Natural killer cell (primary cell): ENCODE data around the gene HORMAD1. TPM values are rescaled to one million over a fixed set of nuclear protein-coding genes. Genes with fewer than 3 reads are reported as not detected.

Experiments used
- ATAC-seq, 3 donors: fragments of 150-1000 bp in 2 of 3; fragments of 200-7000 bp in 1 of 3; cut with Tn5 transposase; 1 replicate in 1 of 3; 2 replicates in 2 of 3; pipeline ENCODE4 v1.10.0; 2021; ENCODE audit warnings: mild to moderate bottlenecking in 2 of 3, moderate library complexity in 2 of 3
- DNase-seq, 2 donors: peaks; one replicate each; pipeline versions ENCODE4 v3.0.0 to v3.0.0-alpha.2; 2013 to 2021; ENCODE audit warnings: mixed read lengths in 1 of 2
- H3K27ac ChIP-seq: one replicate; pipeline ENCODE4 v1.5.1; 2013; ENCODE audit warnings: mild to moderate bottlenecking, low read length
- H3K27me3 ChIP-seq: one replicate; pipeline ENCODE4 v1.6.1; 2013; ENCODE audit warnings: low read length; ENCODE audit not compliant: control insufficient read depth, insufficient read depth
- H3K36me3 ChIP-seq: one replicate; pipeline ENCODE4 v1.6.1; 2013; ENCODE audit warnings: low read length; ENCODE audit not compliant: control insufficient read depth, insufficient read depth
- H3K4me1 ChIP-seq: one replicate; pipeline ENCODE4 v1.6.1; 2013; ENCODE audit warnings: low read length; ENCODE audit not compliant: control insufficient read depth, insufficient read depth
- H3K4me3 ChIP-seq: one replicate; pipeline ENCODE4 v1.5.1; 2013; ENCODE audit warnings: low read length
- H3K9me3 ChIP-seq: one replicate; pipeline ENCODE4 v1.6.1; 2013; ENCODE audit warnings: low read length; ENCODE audit not compliant: control insufficient read depth, insufficient read depth
- H3K27ac Mint-ChIP-seq, 2 donors: one replicate each; pipeline ENCODE4 v1.8.0; 2022; ENCODE audit warnings: mild to moderate bottlenecking in 2 of 2, mixed read lengths in 2 of 2, moderate library complexity in 1 of 2
- H3K27me3 Mint-ChIP-seq, 2 donors: one replicate each; pipeline ENCODE4 v1.8.0; 2022; ENCODE audit warnings: low read depth in 2 of 2, mixed read lengths in 2 of 2
- H3K36me3 Mint-ChIP-seq: one replicate; pipeline ENCODE4 v1.8.0; 2022; ENCODE audit warnings: mixed read lengths
- H3K4me1 Mint-ChIP-seq, 2 donors: one replicate each; pipeline ENCODE4 v1.8.0; 2022; ENCODE audit warnings: mixed read lengths in 2 of 2
- H3K4me3 Mint-ChIP-seq: one replicate; pipeline ENCODE4 v1.8.0; 2022; ENCODE audit warnings: mild to moderate bottlenecking, moderate library complexity, mixed read lengths
- H3K9me3 Mint-ChIP-seq, 2 donors: one replicate each; pipeline ENCODE4 v1.8.0; 2022; ENCODE audit warnings: mixed read lengths in 2 of 2
- WGBS: methylation state at CpG from one replicate; pipeline ENCODE4 v1.1.7; 2013; ENCODE audit warnings: missing lambda C conversion rate; ENCODE audit not compliant: insufficient coverage; 5-methylcytosine and 5-hydroxymethylcytosine counted together
- intact Hi-C: fragments of 100-400 bp; cut with micrococcal nuclease; formaldehyde crosslinking; loops from one replicate; pipeline ENCODE4 v1.14.2; 2022
- total RNA-seq, 4 donors: library from RNA; stranded (reverse); fragments of 120-200 nt in 1 of 4; gene quantifications; one replicate each; pipeline versions ENCODE4 v1.2.3 to v1.2.4, GENCODE V29; 2013 to 2022
- TF ChIP-seq, protein P1 (sequence below): fragments of 200-600 bp; IDR thresholded peaks from one replicate; pipeline ENCODE4 v1.8.0; 2022; ENCODE audit warnings: antibody characterized with exemption

Gene HORMAD1
- total RNA-seq, 3 donors from 2014 or later (not counting 1 experiment from before 2014, with no cell fraction given), result 0.57 to 0.65 TPM; not detected in 1

DNA sequence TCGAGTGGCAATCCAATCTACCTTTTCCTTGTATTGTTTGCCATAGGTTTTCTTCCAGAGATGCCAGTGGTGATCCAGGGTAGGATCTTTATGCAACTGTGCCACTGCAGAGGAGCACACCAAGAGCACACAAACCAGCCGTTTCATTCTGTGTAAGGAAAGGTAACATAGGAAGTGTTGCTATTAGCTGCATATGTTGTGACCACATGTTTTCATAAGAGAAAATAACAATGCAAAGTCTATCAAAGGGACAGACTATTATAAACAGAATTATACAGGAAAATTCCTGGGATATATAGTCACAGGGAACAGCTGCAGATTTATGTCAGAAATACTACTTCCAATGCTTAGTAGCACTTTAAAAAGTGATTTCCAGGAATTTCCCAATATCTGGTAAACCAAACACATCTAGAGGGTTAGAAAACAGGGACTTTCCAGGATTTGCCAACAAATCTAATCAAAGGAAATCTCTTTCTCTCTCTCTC, 44.0 kb upstream of the HORMAD1 start:
- H3K27ac ChIP-seq, result peak overlapping the region; percentile 74
- TF ChIP-seq, protein P1, sequence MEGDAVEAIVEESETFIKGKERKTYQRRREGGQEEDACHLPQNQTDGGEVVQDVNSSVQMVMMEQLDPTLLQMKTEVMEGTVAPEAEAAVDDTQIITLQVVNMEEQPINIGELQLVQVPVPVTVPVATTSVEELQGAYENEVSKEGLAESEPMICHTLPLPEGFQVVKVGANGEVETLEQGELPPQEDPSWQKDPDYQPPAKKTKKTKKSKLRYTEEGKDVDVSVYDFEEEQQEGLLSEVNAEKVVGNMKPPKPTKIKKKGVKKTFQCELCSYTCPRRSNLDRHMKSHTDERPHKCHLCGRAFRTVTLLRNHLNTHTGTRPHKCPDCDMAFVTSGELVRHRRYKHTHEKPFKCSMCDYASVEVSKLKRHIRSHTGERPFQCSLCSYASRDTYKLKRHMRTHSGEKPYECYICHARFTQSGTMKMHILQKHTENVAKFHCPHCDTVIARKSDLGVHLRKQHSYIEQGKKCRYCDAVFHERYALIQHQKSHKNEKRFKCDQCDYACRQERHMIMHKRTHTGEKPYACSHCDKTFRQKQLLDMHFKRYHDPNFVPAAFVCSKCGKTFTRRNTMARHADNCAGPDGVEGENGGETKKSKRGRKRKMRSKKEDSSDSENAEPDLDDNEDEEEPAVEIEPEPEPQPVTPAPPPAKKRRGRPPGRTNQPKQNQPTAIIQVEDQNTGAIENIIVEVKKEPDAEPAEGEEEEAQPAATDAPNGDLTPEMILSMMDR, result no peak
- peak in 1 of 2 donors; percentile 68 for DNase-seq
- Mint-ChIP-seq H3K27ac (peak overlapping the region; percentile 97 to 98), H3K36me3 (peaks cover 10% of the 10 kb centered on the region), H3K27me3 (no peaks in the 10 kb centered on the region), H3K9me3 (no peaks in the 10 kb centered on the region), H3K4me3 (peak overlapping the region; percentile 99), H3K4me1 (peaks cover 43 to 45% of the 10 kb centered on the region in 2 donors)
- no peaks in the 10 kb centered on the region for H3K27me3 ChIP-seq
- peak overlapping the region; percentile 49 for H3K4me3 ChIP-seq
- H3K9me3 ChIP-seq, result no peaks in the 10 kb centered on the region
- WGBS, result 27% methylated on average over 2 of the region's 2 CpGs
- peak; percentile 73 to 75 (median 73) for ATAC-seq
- H3K4me1 ChIP-seq, result peaks cover 19% of the 10 kb centered on the region
- intact Hi-C loops, result loop anchor here (10.0 kb wide), 1 partner anchor 200 kb away; no protein-coding TSS in a partner anchor
- peaks cover 12% of the 10 kb centered on the region for H3K36me3 ChIP-seq

DNA sequence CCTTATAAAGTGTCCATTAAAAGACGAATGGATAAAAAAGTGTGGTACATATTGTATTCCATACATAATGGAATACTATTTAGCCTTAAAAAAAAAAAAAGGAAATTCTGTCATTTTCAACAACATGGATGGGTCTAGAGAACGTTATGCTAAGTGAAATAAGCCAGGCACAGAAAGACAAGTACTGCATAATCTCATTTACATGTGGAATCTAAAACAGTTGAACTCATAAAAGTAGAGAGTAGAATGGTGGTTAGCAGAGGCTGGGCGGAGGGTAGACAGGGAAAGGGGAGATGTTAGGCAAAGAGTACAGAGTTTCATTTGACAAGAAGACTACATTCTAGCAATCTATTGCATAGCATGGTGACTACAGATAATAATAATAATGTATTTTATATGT, 42.3 kb upstream of the HORMAD1 start:
- Mint-ChIP-seq H3K4me3 (peak overlapping the region; percentile 77), H3K9me3 (no peaks in the 10 kb centered on the region), H3K27ac (peak overlapping the region; percentile 41 to 61), H3K4me1 (peaks cover 45 to 54% of the 10 kb centered on the region in 2 donors), H3K36me3 (peaks cover 16% of the 10 kb centered on the region), H3K27me3 (no peaks in the 10 kb centered on the region)
- H3K4me1 ChIP-seq, result peaks cover 19% of the 10 kb centered on the region
- intact Hi-C loops, result loop anchor here (10.0 kb wide), 1 partner anchor 198 kb away; no protein-coding TSS in a partner anchor
- no peak overlapping the region for H3K27ac ChIP-seq
- ATAC-seq, result no peak
- H3K36me3 ChIP-seq, result peaks cover 17% of the 10 kb centered on the region
- DNase-seq, result no peak
- no peaks in the 10 kb centered on the region for H3K27me3 ChIP-seq
- no peak overlapping the region for H3K4me3 ChIP-seq
- WGBS, result 69% methylated on average over 2 of the region's 3 CpGs
- TF ChIP-seq, protein P1, result no peak
- H3K9me3 ChIP-seq, result no peaks in the 10 kb centered on the region

DNA sequence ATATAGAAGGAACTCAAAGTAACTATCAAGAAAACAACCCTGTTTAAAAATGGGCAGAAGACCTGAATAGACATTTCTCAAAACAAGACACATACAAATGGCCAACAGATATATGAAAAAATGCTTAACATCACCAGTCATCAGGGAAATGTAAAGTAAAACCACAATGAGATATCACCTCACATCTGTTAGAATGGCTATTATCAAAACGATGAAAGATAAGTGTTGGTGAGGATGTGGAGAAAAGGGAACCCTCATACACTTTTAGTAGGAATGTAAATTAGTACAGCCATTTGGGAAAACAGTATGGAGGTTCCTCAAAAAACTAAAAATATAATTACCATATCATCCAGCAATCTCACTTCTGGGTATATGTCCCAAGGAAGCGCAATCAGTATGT, 41.9 kb upstream of the HORMAD1 start:
- H3K27ac ChIP-seq, result no peak overlapping the region
- peaks cover 21% of the 10 kb centered on the region for H3K36me3 ChIP-seq

More for the DNA sequence above, 41.9 kb upstream of the HORMAD1 start:
- intact Hi-C loops, result loop anchor here (10.0 kb wide), 1 partner anchor 198 kb away; no protein-coding TSS in a partner anchor
- H3K4me1 Mint-ChIP-seq, result peaks cover 45 to 54% of the 10 kb centered on the region in 2 donors
- no peak overlapping the region for H3K4me3 ChIP-seq
- peaks cover 16% of the 10 kb centered on the region for H3K36me3 Mint-ChIP-seq
- H3K4me3 Mint-ChIP-seq, result peak overlapping the region; percentile 77
- TF ChIP-seq, protein P1, result no peak
- peak overlapping the region; percentile 41 to 61 for H3K27ac Mint-ChIP-seq
- peaks cover 19% of the 10 kb centered on the region for H3K4me1 ChIP-seq
- no peaks in the 10 kb centered on the region for H3K27me3 ChIP-seq
- ATAC-seq (no peak), DNase-seq (no peak)
- H3K9me3 ChIP-seq, result no peaks in the 10 kb centered on the region
- H3K27me3 Mint-ChIP-seq, result no peaks in the 10 kb centered on the region
- no peaks in the 10 kb centered on the region for H3K9me3 Mint-ChIP-seq
- 100% methylated on average over 1 of the region's 2 CpGs for WGBS
